Transverse colon (tissue), 4 donors: ENCODE measurements around the gene CABLES2. TPM values are rescaled to one million over a fixed set of nuclear protein-coding genes. Genes with fewer than 3 reads are reported as not detected.
A peak's percentile ranks its signal among the peaks of the same experiment; 100 is the strongest.
"Not testable (repeated sequence)": the region's sequence is repeated elsewhere in the genome, so short reads cannot be mapped to it uniquely, and the experiment has no call there.

Experiments used
- DNase-seq: peaks from one replicate; pipeline ENCODE4 v3.0.0-alpha.2; 2019
- H3K27ac ChIP-seq, 4 donors: fragments of 200-600 bp; sonication (generic); 2 replicates each; pipeline ENCODE4 v1.5.1; 2016 to 2018; ENCODE audit warnings: inconsistent platforms in 4 of 4
- H3K27me3 ChIP-seq: fragments of 200-600 bp; sonication (generic); 2 replicates; pipeline ENCODE4 v1.5.1; 2017; ENCODE audit warnings: inconsistent platforms
- H3K36me3 ChIP-seq, 4 donors: fragments of 200-600 bp; sonication (generic); 2 replicates each; pipeline ENCODE4 v1.5.1; 2017 to 2019; ENCODE audit warnings: inconsistent platforms in 4 of 4
- H3K4me1 ChIP-seq, 4 donors: fragments of 200-600 bp; sonication (generic); 2 replicates each; pipeline ENCODE4 v1.5.1; 2017 to 2020; ENCODE audit warnings: inconsistent platforms in 4 of 4
- H3K4me3 ChIP-seq, 4 donors: fragments of 200-600 bp; sonication (generic); 1 replicate in 1 of 4; 2 replicates in 3 of 4; pipeline versions ENCODE4 v1.5.1 to v1.6.1; 2017 to 2019; ENCODE audit warnings: inconsistent platforms in 4 of 4
- H3K9me3 ChIP-seq, 2 donors: fragments of 200-600 bp; sonication (generic); 2 replicates each; pipeline ENCODE4 v1.5.1; 2017 to 2019; ENCODE audit warnings: inconsistent platforms in 2 of 2
- EP300 ChIP-seq: sonication (generic); formaldehyde crosslinking; IDR thresholded peaks from one replicate; pipeline ENCODE4 v1.6.1; 2017; ENCODE audit warnings: antibody characterized with exemption, low read depth
- POLR2A ChIP-seq: fragments of 450-650 bp; IDR thresholded peaks from one replicate; pipeline ENCODE4 v1.6.1; 2016; ENCODE audit warnings: antibody characterized with exemption, mild to moderate bottlenecking, moderate library complexity
- POLR2AphosphoS5 ChIP-seq, 3 donors: sonication (generic); formaldehyde crosslinking; IDR thresholded peaks; one replicate each; pipeline ENCODE4 v1.6.1; 2016; ENCODE audit warnings: antibody characterized with exemption in 3 of 3
- WGBS, 2 donors: methylation state at CpG; one replicate each; pipeline ENCODE4 v1.1.5; 2018; ENCODE audit warnings: low coverage in 1 of 2; 5-methylcytosine and 5-hydroxymethylcytosine counted together
- in situ Hi-C, 4 donors: fragments of 200-750 bp; cut with MboI; loops; one replicate each; pipeline versions ENCODE4 v1.15.0 to v1.15.1; 2017; ENCODE audit warnings: low sequenced_read_pairs in 3 of 4, low pct_ligation_motif_present in 1 of 4, low pct_unique_long_range_greater_than_20kb in 1 of 4
- intact Hi-C: fragments of 100-400 bp; cut with DNase I; formaldehyde crosslinking; loops from one replicate; pipeline ENCODE4 v1.15.1; 2023; ENCODE audit warnings: low total_unique reads
- total RNA-seq, 4 donors: library from RNA; depleted of rRNA; stranded (reverse); fragments of >200 nt; gene quantifications; one replicate each; pipeline ENCODE4 v1.1.0, GENCODE V29; 2016
- TF ChIP-seq, protein P1 (sequence below), 5 experiments: fragments of 200-600 bp in 3 of 5; fragments of 450-650 bp in 2 of 5; sonication (generic) in 3 of 5; IDR thresholded peaks; 1 replicate in 2 of 5; 2 replicates in 3 of 5; pipeline ENCODE4 v1.5.1; 2016 to 2017; ENCODE audit warnings: antibody characterized with exemption in 5 of 5, inconsistent platforms in 3 of 5, mild to moderate bottlenecking in 2 of 5, moderate library complexity in 1 of 5

Gene CABLES2
- total RNA-seq, 4 donors from 2014 or later: 3.7 to 10.1 (median 8.5) TPM

DNA sequence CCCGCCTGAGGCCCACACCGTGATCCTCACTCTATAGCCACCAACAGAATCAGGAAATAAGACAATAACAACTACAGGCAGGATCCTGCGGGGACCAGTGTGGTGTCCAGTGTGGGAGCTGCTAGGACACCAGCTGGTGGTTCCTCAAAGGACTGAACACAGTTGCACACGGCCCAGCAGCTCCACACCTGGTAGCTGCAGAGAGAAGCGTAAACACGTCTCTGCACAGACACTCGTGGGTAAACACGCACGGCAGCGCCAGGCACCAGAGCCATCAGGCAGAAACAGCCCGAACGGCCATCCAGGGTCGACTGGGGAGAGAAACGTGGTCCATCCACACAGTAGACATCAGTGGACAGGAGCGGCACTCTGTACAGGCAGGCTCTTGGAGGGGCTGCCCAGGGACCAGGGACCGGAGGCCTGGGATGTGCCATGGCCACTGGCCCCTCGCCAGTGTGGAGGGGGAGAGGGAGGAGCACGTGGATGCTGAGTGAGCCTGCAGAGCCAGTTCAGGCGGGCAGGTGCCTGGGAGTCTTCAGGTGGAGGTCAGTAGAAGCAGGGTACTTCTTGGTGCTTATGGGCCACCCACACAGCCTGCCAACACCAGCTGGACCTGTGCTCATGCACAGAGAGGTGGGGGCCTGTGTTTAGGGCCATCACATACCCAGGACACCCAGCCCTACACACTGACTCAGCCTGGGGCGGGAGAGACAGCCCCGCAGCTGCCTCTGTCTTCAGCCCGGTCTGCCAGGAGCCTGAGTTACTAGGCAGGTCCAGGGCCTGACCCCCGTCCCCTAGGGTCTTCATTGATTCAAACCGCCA, 32.5 kb downstream of the CABLES2 start:
- intact Hi-C loops: loop anchor here (2.0 to 5.0 kb wide), 2 partner anchors 22 to 32 kb away; no protein-coding TSS in a partner anchor
- peak overlapping the region; percentile 61 to 88 (median 77) for H3K27ac ChIP-seq
- peaks cover 21% of the 10 kb centered on the region for H3K27me3 ChIP-seq
- no peaks in the 10 kb centered on the region for H3K9me3 ChIP-seq
- no peaks in the 10 kb centered on the region for H3K36me3 ChIP-seq
- WGBS, 2 donors: 39% methylated on average over 24 of the region's 24 CpGs; no CpG with 5 or more reads in 1 of the 2 donors
- no peak for TF ChIP-seq POLR2A
- no peak for TF ChIP-seq POLR2AphosphoS5 (IDR thresholded peaks at IDR 0.05)
- TF ChIP-seq EP300: no peak
- TF ChIP-seq, protein P1, sequence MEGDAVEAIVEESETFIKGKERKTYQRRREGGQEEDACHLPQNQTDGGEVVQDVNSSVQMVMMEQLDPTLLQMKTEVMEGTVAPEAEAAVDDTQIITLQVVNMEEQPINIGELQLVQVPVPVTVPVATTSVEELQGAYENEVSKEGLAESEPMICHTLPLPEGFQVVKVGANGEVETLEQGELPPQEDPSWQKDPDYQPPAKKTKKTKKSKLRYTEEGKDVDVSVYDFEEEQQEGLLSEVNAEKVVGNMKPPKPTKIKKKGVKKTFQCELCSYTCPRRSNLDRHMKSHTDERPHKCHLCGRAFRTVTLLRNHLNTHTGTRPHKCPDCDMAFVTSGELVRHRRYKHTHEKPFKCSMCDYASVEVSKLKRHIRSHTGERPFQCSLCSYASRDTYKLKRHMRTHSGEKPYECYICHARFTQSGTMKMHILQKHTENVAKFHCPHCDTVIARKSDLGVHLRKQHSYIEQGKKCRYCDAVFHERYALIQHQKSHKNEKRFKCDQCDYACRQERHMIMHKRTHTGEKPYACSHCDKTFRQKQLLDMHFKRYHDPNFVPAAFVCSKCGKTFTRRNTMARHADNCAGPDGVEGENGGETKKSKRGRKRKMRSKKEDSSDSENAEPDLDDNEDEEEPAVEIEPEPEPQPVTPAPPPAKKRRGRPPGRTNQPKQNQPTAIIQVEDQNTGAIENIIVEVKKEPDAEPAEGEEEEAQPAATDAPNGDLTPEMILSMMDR (IDR thresholded peaks at IDR 0.05): no peak
- no peak for DNase-seq
- H3K4me1 ChIP-seq: peaks cover 35 to 61% (median 51%) of the 10 kb centered on the region in 4 donors
- H3K4me3 ChIP-seq: no peak overlapping the region
- in situ Hi-C loops: no loop called here

DNA sequence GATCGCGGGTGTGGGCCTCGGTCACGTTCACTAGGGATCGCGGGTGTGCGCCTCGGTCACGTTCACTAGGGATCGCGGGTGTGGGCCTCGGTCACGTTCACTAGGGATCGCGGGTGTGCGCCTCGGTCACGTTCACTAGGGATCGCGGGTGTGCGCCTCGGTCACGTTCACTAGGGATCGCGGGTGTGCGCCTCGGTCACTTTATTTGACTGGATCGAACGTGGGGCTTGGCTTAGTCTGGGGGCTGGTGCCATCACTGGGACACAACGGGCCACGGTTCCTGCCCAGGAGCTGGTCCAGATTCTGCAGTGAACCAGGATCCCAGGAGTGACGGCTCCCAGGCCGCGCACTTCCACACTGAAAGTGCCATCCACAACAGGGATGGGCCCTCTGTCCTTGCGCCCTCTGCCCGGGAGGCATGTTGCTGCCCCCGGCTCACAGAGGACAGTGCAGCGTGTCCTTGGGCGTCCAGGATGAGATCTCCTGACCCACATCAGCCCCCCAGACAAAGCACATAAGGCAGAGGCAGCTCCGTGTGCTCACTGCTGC, 33.4 kb downstream of the CABLES2 start:
- intact Hi-C loops: loop anchor here (2.0 kb wide), 1 partner anchor 21 kb away; no protein-coding TSS in a partner anchor
- DNase-seq, in situ Hi-C loops, H3K9me3 ChIP-seq, H3K36me3 ChIP-seq, H3K4me3 ChIP-seq: not testable (repeated sequence)
- Histone ChIP-seq H3K27ac (peak overlapping the region; percentile 61 to 88 (median 77)), H3K4me1 (peaks cover 43 to 69% (median 59%) of the 10 kb centered on the region in 4 donors), H3K27me3 (peaks cover 29% of the 10 kb centered on the region)
- 86 to 97% methylated on average over 6 to 20 of the region's 40 CpGs for WGBS, 2 donors

DNA sequence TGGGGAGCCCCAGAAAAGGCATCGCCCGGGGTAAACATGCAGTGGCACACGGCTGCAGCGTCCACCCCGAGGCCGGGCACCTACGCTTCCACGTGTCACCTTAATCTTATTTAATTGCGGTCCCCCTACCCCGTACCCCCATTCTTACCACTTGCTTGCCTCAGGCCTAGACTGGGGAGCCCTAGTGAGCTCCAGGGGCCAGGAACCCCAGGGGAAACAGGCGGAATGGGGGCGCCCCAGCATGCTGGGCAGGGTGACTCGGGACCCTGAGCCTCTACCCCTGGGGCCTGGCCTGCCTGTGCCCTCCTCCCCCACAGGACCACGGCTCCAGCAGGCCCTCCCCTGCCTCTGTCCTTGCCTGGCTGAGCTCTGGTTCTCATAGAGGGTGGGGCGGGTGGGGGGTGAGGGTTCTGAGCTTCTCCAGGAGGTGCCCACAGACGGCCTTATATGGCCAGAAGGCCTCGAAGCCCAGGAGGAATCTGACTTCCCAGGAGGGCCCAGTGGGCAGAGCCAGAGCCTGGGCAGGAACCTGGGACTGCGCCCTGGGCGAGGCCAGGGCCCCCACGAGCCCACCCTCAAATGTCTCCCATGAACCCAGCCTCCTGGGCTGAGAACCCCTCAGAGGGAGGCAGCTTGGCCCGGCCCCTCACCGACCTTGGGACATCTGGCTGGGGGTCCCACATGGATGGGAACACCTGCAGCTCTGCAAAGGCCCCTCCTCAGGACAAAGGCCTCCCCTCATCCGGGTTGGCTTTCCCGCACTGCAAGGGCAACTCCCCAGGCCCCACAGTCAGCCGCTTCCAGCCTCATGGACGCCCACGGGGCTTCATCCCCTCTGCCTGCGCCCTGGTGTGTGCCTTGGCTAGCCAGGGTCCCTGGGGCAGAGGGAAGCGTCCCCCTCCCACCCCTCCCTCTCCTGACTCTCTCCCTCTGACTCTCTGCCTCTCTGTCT, 34.8 kb downstream of the CABLES2 start:
- intact Hi-C loops (no loop called here), in situ Hi-C loops (no loop called here)
- H3K9me3 ChIP-seq: no peaks in the 10 kb centered on the region
- peaks cover 57 to 72% (median 67%) of the 10 kb centered on the region in 4 donors for H3K4me1 ChIP-seq
- TF ChIP-seq EP300 (no peak), POLR2A (no peak), POLR2AphosphoS5 (IDR thresholded peaks at IDR 0.05) (no peak)
- TF ChIP-seq, protein P1 (IDR thresholded peaks at IDR 0.05): no peak
- H3K4me3 ChIP-seq: no peak overlapping the region
- DNase-seq: no peak
- WGBS, 2 donors: 64 to 65% methylated on average over 3 to 23 of the region's 29 CpGs
- peak overlapping the region; percentile 86 to 97 (median 88) for H3K27ac ChIP-seq
- H3K36me3 ChIP-seq: no peaks in the 10 kb centered on the region
- H3K27me3 ChIP-seq: peaks cover 43% of the 10 kb centered on the region

DNA sequence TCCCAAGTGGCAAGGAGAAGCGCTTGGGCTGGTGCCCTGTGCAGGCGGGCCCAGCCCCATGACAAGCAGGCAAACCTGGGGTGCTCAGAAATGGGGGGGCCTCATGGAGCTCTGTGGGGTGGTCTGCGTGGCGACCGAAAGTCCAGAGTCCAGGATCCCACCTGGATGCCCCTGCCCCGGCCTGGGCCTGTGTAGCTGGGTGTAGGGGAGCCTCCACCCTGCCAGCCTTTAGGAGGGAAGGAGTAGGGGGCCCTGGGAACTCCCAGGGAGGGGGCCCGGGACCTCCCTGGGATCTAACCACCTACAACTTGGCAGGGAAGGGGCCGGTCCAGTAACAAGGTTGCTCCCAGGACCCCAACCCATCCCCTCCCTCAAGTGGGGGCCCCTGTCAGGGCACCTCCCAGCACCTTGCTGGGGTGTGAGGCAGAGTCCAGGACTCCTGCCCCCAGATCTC, 35.5 kb downstream of the CABLES2 start:
- Histone ChIP-seq H3K4me1 (peaks cover 56 to 71% (median 63%) of the 10 kb centered on the region in 4 donors), H3K27ac (peak overlapping the region; percentile 86 to 97 (median 88))
- 85% methylated on average over 4 of the region's 8 CpGs; no CpG with 5 or more reads in 1 of the 2 donors for WGBS, 2 donors

More for the DNA sequence above, 35.5 kb downstream of the CABLES2 start:
- Histone ChIP-seq H3K9me3 (no peaks in the 10 kb centered on the region), H3K36me3 (no peaks in the 10 kb centered on the region), H3K4me3 (no peak overlapping the region), H3K27me3 (peaks cover 47% of the 10 kb centered on the region)
- TF ChIP-seq POLR2AphosphoS5 (IDR thresholded peaks at IDR 0.05) (no peak), EP300 (no peak), POLR2A (no peak)
- TF ChIP-seq, protein P1 (IDR thresholded peaks at IDR 0.05): no peak
- in situ Hi-C loops: no loop called here
- intact Hi-C loops: no loop called here
- no peak for DNase-seq
